GM19452 (cell line): Measurements from ENCODE around the gene FKBP5.
A peak's percentile ranks its signal among the peaks of the same experiment; 100 is the strongest.
"Not testable (repeated sequence)": the region's sequence is repeated elsewhere in the genome, so short reads cannot be mapped to it uniquely, and the experiment has no call there.

Experiments
- ATAC-seq: cut with Tn5 transposase; IDR thresholded peaks from one replicate; pipeline ENCODE4 v1.9.1; 2021; ENCODE audit not compliant: unreplicated experiment

FKBP5 gene

GRCh38 chr6:35691027-35691824 lies 2.5 kb upstream of the FKBP5 start:
- no peak for ATAC-seq

GRCh38 chr6:35690484-35690883 lies 1.8 kb upstream of the FKBP5 start:
- no peak for ATAC-seq

GRCh38 chr6:35690006-35690405 lies 1.3 kb upstream of the FKBP5 start:
- not testable (repeated sequence) for ATAC-seq

GRCh38 chr6:35687658-35688604 lies 784 bp downstream of the FKBP5 start:
- ATAC-seq = peak; percentile 37

GRCh38 chr6:35686873-35687555 lies 1.7 kb downstream of the FKBP5 start:
- no peak for ATAC-seq

- no peak for ATAC-seq
Observed at GRCh38 chr6:35686436-35686835, 2.3 kb downstream of the FKBP5 start.

GRCh38 chr6:35683267-35683666 lies 5.4 kb downstream of the FKBP5 start:
- ATAC-seq = no peak

GRCh38 chr6:35681298-35681697 lies 7.4 kb downstream of the FKBP5 start:
- no peak for ATAC-seq

- ATAC-seq = no peak
Observed at GRCh38 chr6:35679399-35679798, 9.3 kb downstream of the FKBP5 start.

- ATAC-seq = no peak
Observed at GRCh38 chr6:35678814-35679213, 9.9 kb downstream of the FKBP5 start.

GRCh38 chr6:35678021-35678654 lies 10.6 kb downstream of the FKBP5 start:
- no peak for ATAC-seq

GRCh38 chr6:35677456-35677855 lies 11.3 kb downstream of the FKBP5 start:
- no peak for ATAC-seq

GRCh38 chr6:35675871-35676459 lies 12.8 kb downstream of the FKBP5 start:
- no peak for ATAC-seq

GRCh38 chr6:35674594-35674993 lies 14.1 kb downstream of the FKBP5 start:
- ATAC-seq = no peak

- no peak for ATAC-seq
Observed at GRCh38 chr6:35673755-35674154, 15.0 kb downstream of the FKBP5 start.

- ATAC-seq = not testable (repeated sequence)
Observed at GRCh38 chr6:35673284-35673666, 15.4 kb downstream of the FKBP5 start.

- not testable (repeated sequence) for ATAC-seq
Observed at GRCh38 chr6:35670453-35670852, 18.3 kb downstream of the FKBP5 start.

- ATAC-seq = no peak
Observed at GRCh38 chr6:35669451-35670045, 19.2 kb downstream of the FKBP5 start.

- no peak for ATAC-seq
Observed at GRCh38 chr6:35668744-35669450, 19.8 kb downstream of the FKBP5 start.
